Bone marrow (tissue), 2 donors: ENCODE results near the gene FLT1.
A peak's percentile ranks its signal among the peaks of the same experiment; 100 is the strongest.

ENCODE experiments used
- DNase-seq, 2 donors: peaks; one replicate each; lab custom pipeline; 2025; lab: John Stamatoyannopoulos, UW

The FLT1 gene, protein sequence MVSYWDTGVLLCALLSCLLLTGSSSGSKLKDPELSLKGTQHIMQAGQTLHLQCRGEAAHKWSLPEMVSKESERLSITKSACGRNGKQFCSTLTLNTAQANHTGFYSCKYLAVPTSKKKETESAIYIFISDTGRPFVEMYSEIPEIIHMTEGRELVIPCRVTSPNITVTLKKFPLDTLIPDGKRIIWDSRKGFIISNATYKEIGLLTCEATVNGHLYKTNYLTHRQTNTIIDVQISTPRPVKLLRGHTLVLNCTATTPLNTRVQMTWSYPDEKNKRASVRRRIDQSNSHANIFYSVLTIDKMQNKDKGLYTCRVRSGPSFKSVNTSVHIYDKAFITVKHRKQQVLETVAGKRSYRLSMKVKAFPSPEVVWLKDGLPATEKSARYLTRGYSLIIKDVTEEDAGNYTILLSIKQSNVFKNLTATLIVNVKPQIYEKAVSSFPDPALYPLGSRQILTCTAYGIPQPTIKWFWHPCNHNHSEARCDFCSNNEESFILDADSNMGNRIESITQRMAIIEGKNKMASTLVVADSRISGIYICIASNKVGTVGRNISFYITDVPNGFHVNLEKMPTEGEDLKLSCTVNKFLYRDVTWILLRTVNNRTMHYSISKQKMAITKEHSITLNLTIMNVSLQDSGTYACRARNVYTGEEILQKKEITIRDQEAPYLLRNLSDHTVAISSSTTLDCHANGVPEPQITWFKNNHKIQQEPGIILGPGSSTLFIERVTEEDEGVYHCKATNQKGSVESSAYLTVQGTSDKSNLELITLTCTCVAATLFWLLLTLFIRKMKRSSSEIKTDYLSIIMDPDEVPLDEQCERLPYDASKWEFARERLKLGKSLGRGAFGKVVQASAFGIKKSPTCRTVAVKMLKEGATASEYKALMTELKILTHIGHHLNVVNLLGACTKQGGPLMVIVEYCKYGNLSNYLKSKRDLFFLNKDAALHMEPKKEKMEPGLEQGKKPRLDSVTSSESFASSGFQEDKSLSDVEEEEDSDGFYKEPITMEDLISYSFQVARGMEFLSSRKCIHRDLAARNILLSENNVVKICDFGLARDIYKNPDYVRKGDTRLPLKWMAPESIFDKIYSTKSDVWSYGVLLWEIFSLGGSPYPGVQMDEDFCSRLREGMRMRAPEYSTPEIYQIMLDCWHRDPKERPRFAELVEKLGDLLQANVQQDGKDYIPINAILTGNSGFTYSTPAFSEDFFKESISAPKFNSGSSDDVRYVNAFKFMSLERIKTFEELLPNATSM (N-terminal part only)

DNA sequence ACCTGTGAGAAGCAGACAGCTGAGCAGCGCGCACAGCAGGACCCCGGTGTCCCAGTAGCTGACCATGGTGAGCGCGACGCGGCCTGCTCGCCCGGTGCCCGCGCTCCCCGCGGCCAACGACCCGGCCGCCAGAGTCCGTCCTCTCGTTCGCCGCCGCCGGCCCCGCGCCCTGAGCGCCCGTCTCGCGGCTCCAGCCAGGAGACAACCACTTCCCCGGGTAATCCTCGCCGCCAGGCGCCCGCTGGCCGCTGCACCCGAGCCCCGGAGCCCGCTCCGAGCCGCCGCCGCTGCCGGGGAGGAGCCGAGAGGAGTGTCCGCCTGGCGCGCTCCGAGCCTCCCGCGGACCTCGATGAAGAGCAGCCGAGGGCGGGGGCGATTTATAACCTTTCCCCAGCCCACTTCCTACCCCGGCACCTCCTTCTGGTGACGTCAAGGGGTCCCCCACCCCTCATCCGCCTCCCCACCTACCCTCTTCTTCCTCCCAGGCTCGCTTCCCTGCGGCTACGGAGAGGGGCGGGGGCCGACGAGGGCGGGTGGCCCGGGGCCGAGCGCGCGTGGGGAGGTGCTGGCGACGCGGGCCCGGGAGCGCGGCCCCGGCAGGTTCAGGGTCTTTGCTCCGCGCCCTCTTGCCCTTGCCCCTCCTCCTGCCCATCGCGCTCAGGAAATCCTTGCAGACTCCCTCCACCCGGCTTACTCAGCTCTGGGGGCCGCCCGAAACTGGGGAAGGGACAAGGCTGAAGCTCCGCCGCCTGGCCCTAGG is at the start of gene FLT1:
FLT1 (minus strand) TSS at position 351 of the 760 bp plus-strand sequence; CDS start at position 66, 285 bp downstream.
- peak in 1 of 2 donors; percentile 34 for DNase-seq

DNA sequence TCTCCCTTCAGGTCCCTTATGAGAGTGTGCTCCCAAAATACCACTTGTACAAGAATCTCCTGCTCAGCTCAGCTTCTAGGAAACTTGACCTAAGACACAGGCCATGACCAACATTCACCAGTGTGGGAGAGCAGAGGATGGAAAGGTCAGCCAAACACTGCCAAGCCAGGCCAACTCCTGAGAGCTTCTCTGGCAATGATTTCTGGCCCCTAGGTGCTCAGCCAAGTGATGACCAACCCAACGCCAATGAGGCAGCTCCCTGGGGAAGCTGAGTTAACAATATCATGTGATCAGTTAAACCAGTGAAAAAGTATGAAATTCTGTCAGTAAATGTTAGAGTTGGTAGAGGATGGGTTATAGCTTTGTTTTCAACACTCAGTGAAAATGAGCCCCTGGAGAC is 49.1 kb upstream of the FLT1 start:
- DNase-seq: no peak

- no peak for DNase-seq
Observed at GRCh38 chr13:28542804-28543203, 47.9 kb upstream of the FLT1 start.

DNA sequence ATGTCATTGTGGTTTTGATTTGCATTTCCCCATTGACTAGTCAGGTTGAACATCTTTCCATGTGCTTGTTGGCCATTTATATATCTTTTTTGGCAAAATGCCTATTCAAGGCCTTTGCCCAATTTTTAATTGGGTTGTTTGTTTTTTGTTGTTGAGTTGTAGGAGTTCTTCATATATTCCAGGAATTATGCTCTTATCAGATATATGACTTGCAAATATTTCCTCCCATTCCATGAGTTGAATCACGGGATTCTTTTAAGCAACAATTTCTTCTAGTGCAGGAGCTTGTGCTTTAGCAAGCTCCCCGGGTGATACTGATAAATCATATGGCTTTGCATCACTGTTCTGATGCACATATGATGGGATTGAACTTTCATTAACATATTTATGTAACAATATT is 47.0 kb upstream of the FLT1 start:
- no peak for DNase-seq

- DNase-seq: no peak
Observed at GRCh38 chr13:28540612-28541011, 45.7 kb upstream of the FLT1 start.

DNA sequence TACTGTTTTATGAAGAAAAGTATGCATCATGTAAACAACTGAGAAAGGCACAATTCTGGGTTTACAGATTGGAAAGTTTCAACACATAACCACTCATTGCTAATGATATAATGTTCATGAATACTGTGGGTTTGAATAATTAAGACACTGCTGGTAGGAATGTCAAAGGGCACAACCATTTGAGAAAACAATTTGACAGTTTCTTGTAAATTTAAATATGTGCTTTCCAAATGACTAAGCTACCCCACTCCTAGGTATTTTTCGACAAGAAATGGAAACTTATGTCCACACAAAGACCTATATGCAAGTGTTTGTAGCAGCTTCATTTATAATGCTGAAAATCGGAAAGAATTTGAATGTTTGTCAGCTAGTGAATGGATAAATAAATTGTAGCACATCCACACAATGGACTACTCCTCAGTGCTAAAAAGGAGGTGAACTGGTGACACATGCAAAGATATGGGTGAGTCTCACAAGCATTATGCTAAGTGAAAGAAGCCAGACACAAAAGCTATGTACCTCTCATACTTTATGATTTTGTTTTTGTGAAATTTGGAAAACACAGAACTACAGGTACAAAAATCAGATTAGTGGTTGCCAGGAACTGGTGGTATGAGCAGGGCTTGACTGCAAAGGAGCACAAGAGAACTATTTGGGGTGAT is 44.8 kb upstream of the FLT1 start:
- DNase-seq: no peak

DNA sequence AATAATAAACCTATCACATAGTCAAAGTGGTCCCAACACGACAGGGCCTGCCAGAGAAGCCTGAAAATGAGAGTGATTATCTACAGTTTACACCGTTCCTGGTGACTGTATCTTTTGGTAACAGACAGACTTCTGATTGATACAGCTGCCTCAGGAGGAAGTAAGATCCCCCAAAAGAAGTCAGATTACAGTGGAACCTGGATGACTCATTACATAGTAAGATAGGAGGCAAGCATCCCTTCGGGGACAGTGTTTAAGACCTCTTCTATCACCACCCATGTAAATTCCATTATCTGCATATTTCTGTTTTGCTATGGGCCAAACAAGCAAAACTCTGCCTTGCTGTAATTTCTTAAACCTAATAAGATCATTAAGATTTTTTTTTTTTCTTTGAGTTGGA is 44.0 kb upstream of the FLT1 start:
- no peak for DNase-seq

- DNase-seq: no peak
Observed at GRCh38 chr13:28537171-28537570, 42.2 kb upstream of the FLT1 start.

DNA sequence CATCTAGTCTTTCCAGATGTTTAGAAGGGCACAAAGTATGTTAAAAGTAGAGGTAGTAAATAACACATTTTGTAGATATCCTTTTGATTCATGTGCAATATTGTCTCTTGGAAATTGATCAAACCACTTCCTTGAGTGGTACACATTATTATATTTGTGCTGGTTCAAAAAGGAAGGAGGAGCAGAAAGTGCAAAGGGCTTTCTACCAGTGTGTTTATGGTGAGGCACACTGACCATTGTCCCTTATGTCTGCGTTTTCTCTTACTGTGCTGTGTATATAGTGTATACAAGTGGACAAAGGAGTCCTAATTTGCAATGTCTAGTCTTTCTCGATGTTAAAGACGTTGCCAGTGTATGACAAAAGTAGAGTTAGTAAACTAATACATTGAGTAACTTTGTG is 41.4 kb upstream of the FLT1 start:
- no peak for DNase-seq

DNA sequence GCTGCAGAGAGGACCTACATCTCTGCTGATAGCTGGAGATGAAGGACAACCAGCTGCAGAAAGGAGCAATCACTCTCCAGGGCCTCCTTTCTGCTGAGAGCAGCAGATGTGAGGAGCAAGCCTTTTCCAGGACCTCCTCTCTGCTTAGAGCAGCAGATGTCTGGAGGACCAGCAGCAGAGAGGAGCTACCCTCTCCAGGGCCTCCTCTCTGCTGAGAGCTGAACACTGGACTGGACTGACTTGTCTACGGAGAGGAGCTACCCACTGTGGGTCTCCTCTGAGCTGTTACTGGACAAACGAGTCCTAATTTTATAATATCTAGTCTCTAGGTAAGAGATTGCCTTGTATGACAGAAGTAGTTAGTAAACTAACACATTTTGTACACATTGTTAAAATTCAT is 40.8 kb upstream of the FLT1 start:
- no peak for DNase-seq

GRCh38 chr13:28534801-28535200 is 39.9 kb upstream of the FLT1 start:
- DNase-seq: no peak

DNA sequence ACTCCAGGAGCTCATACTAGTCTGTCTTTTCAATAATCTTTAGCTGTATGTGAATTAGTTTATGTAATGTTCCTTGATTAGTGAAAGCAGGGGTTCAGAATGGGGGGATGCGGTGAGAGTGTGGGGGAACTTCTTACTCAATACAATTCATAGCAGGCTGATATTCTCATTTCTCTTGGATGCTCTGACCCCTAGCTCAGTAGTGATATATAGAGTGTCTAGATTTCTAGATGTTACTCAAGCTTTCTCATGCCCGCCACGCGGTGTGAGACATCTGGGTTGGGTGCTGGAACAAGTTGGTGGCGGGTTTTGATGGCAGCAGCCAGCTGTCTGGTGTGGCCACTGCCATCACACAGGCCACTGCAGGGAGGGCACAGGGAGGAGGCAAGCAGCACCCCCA is 39.3 kb upstream of the FLT1 start:
- no peak for DNase-seq

DNA sequence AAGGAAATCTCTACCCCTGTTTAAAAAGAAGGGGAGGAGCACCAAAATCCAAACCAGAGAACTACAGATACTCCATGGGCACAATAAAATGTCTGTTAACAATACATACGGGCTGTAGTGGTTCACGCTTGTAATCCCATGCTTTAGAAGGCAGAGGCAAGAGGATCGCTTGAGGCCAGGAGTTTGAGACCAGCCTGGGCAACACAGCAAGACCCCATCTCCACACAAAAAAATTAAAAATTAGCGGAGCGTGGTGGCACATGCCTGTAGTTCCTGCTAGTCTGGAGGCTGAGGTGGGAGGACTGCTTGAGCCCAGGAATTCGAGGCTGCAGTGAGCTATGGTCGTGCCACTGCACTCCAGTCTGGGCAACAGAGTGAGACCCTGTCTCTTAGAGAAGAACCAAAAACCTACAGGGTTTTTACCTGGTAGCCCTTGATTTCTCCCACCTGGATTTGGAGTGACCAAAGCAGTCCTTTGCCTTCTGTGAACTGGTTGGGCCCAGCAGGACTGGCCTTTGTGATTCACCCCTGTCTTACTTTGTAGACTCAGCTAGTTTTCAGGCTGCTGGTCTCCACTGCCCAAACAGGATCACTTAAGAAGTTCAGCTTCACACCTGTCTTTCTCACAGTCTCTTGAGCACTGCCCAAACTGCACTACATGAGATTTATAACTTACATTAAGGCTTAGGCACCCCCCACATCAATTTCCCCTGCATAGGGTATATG is 38.7 kb upstream of the FLT1 start:
- no peak for DNase-seq

GRCh38 chr13:28533125-28533436 is 38.2 kb upstream of the FLT1 start:
- DNase-seq: no peak

DNA sequence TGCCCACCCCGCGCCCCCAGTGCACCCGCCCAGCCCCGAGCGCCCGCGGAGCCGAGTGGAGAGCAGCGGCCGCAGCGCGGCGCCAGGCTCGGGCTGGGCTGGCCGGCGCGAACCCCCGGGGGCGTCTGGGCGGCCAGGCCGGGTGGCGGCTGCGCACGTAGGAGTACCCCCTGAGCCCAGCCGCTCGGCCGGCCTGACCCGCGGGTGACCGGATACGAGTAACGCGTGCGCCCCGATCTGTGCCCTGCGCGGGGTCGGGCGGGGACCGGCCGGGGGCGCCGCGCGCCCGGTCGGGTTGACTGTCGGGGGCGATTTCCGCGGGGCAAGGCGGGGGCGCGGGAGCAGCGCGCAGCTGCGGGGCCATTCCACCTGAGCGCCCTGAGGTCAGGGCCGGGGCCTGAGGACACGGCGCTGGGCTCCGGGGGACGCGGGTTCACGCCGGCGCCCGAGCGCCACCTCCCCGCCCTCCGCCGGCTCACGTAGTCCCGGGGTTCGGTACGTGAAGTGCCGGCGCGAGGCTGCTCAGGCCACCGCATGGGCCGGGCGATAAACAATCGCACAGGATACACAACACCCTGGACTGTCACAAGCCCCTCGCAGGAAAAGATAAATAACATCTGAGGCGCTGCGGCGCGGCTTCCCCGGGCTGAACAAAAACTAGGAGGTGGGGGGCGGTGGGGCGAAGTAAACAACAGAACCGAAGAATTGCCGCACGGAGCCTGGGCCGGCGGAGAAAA is 37.6 kb upstream of the FLT1 start:
- no peak for DNase-seq

GRCh38 chr13:28531845-28532387 is 37.0 kb upstream of the FLT1 start:
- DNase-seq: no peak

GRCh38 chr13:28531077-28531844 is 36.3 kb upstream of the FLT1 start:
- peak in 1 of 2 donors; percentile 7 for DNase-seq

DNA sequence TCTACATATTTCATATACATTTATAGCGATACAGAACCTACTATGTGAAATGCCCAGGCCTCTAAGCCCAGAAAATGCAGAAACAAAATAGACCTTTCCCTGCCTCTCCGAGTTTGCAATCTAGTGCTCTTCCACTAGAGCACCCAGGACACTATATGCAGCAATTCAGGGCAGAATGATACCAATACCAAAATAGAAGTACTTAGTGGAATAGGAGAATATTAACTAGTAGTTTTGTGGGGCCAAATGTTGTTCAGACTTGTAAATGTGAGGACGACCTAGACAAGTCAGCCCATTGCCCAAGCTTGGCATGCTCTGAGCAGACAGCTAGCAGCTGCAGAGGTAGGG is 35.8 kb upstream of the FLT1 start:
- DNase-seq: no peak

GRCh38 chr13:28529836-28530235 is 34.9 kb upstream of the FLT1 start:
- DNase-seq: no peak
